ENCODE data around the gene LSAMP.

- TF ChIP-seq POLR2AphosphoS5 (IDR thresholded peaks at IDR 0.05; ENCODE audit: insufficient read depth, low read depth, low read length) (no peak), MAX (IDR thresholded peaks at IDR 0.05; ENCODE audit: insufficient read depth, insufficient read length) (no peak), EZH2 (IDR thresholded peaks at IDR 0.05; ENCODE audit: borderline replicate concordance, low read depth, low read length, severe bottlenecking) (no peak), CTCF (IDR thresholded peaks at IDR 0.05; ENCODE audit: extremely low read depth in 1 of 2, insufficient read depth in 1 of 2, low read depth in 1 of 2, low read length in 2 of 2) (no peak), POLR2A (IDR thresholded peaks at IDR 0.05; ENCODE audit: low read depth, low read length) (no peak), MYC (IDR thresholded peaks at IDR 0.05; ENCODE audit: low read depth, low read length) (no peak)
These were observed 205.0 kb downstream of the LSAMP start for GRCh38 chr3:116240261-116240660.
